Naive thymus-derived CD8-positive, alpha-beta T cell (primary cell): ENCODE measurements around the gene HELZ. TPM values are rescaled to one million over a fixed set of nuclear protein-coding genes. Genes with fewer than 3 reads are reported as not detected.
"Not testable (repeated sequence)": the region's sequence is repeated elsewhere in the genome, so short reads cannot be mapped to it uniquely, and the experiment has no call there.

Source experiments
- ATAC-seq, 2 donors: fragments of 150-1000 bp; cut with Tn5 transposase in 1 of 2; sonication (Bioruptor Pico), chemical (Tn5 transposase) in 1 of 2; 1 replicate in 1 of 2; 2 replicates in 1 of 2; pipeline ENCODE4 v1.10.0; 2021; ENCODE audit warnings: mild to moderate bottlenecking in 2 of 2, moderate library complexity in 2 of 2
- POLR2A ChIA-PET: fragments of 350-600 bp; sonication (Branson Sonifier 250); formaldehyde crosslinking; loops from one replicate; lab custom pipeline; 2021; ENCODE audit warnings: antibody characterized with exemption; lab: Charles Lee
- DNase-seq, 10 donors: peaks; one replicate each; pipeline versions ENCODE4 v3.0.0 to v3.0.0-alpha.2; 2020 to 2022
- H3K27ac Mint-ChIP-seq, 10 donors: one replicate each; pipeline ENCODE4 v1.8.0; 2020 to 2022; ENCODE audit warnings: mild to moderate bottlenecking in 10 of 10, mixed read lengths in 10 of 10, moderate library complexity in 4 of 10, inconsistent platforms in 1 of 10
- H3K27me3 Mint-ChIP-seq, 5 donors: one replicate each; pipeline ENCODE4 v1.8.0; 2021 to 2022; ENCODE audit warnings: mixed read lengths in 5 of 5
- H3K36me3 Mint-ChIP-seq, 3 donors: one replicate each; pipeline ENCODE4 v1.8.0; 2020 to 2022; ENCODE audit warnings: mixed read lengths in 3 of 3, mild to moderate bottlenecking in 2 of 3, inconsistent platforms in 1 of 3
- H3K4me1 Mint-ChIP-seq, 4 donors: one replicate each; pipeline ENCODE4 v1.8.0; 2021 to 2022; ENCODE audit warnings: mixed read lengths in 4 of 4
- H3K4me3 Mint-ChIP-seq, 10 donors: one replicate each; pipeline ENCODE4 v1.8.0; 2020 to 2022; ENCODE audit warnings: mild to moderate bottlenecking in 10 of 10, mixed read lengths in 10 of 10, moderate library complexity in 6 of 10, inconsistent platforms in 1 of 10
- H3K9me3 Mint-ChIP-seq, 9 donors: one replicate each; pipeline ENCODE4 v1.8.0; 2020 to 2022; ENCODE audit warnings: mixed read lengths in 9 of 9, mild to moderate bottlenecking in 3 of 9, inconsistent platforms in 1 of 9, moderate library complexity in 1 of 9
- polyA plus RNA-seq, 3 donors: library from polyadenylated mRNA; unstranded; fragments of 300-500 nt; fragmentation: Illumina TruSeq; gene quantifications; one replicate each; pipeline ENCODE4 v1.2.3, GENCODE V29; 2021
- total RNA-seq, 8 experiments: library from RNA in 2 of 8; stranded (reverse) in 2 of 8; gene quantifications; one replicate each; pipeline ENCODE4 v1.2.3 and lab custom pipeline; 2021 to 2026

The HELZ gene
- total and polyA plus RNA-seq, 5 experiments from 2014 or later: 43.0 to 75.1 (median 48.6) TPM

- DNase-seq (no peak), ATAC-seq (no peak)
- Mint-ChIP-seq H3K27me3 (no peaks in the 10 kb centered on the region), H3K27ac (peak overlapping the region in 1 of 10 donors; percentile 44), H3K9me3 (peaks cover 5 to 21% (median 13%) of the 10 kb centered on the region in 9 donors), H3K36me3 (peaks cover 37 to 94% (median 70%) of the 10 kb centered on the region in 3 donors), H3K4me1 (peaks cover 5 to 15% (median 12%) of the 10 kb centered on the region in 4 donors), H3K4me3 (no peak overlapping the region)
- POLR2A ChIA-PET: no interaction called here
Measured at GRCh38 chr17:67111808-67112207, 133.2 kb downstream of the HELZ start.

GRCh38 chr17:67111327-67111726, 133.7 kb downstream of the HELZ start:
- H3K9me3 Mint-ChIP-seq: peaks cover 2 to 16% (median 10%) of the 10 kb centered on the region in 9 donors
- no peak overlapping the region for H3K4me3 Mint-ChIP-seq
- DNase-seq (no peak), ATAC-seq (no peak)
- H3K27ac Mint-ChIP-seq: no peak overlapping the region
- POLR2A ChIA-PET: no interaction called here
- H3K27me3 Mint-ChIP-seq: no peaks in the 10 kb centered on the region
- peaks cover 34 to 94% (median 65%) of the 10 kb centered on the region in 3 donors for H3K36me3 Mint-ChIP-seq
- peaks cover 5 to 12% (median 10%) of the 10 kb centered on the region in 4 donors for H3K4me1 Mint-ChIP-seq

GRCh38 chr17:67110619-67111018, 134.4 kb downstream of the HELZ start:
- peaks cover 28 to 90% (median 58%) of the 10 kb centered on the region in 3 donors for H3K36me3 Mint-ChIP-seq
- peak overlapping the region in 2 of 10 donors; percentile 11 to 61 for H3K27ac Mint-ChIP-seq
- H3K4me1 Mint-ChIP-seq: peaks cover 5 to 12% (median 8%) of the 10 kb centered on the region in 4 donors

GRCh38 chr17:67109111-67109510, 135.9 kb downstream of the HELZ start:
- DNase-seq: no peak
- Mint-ChIP-seq H3K4me3 (no peak overlapping the region), H3K9me3 (no peaks in the 10 kb centered on the region), H3K27ac (peak overlapping the region in 2 of 10 donors; percentile 27 to 58), H3K27me3 (no peaks in the 10 kb centered on the region), H3K36me3 (peaks cover 19 to 94% (median 58%) of the 10 kb centered on the region in 3 donors), H3K4me1 (peaks cover 6 to 15% (median 11%) of the 10 kb centered on the region in 4 donors)
- POLR2A ChIA-PET: no interaction called here
- ATAC-seq: no peak

More at GRCh38 chr17:67110619-67111018, 134.4 kb downstream of the HELZ start:
- no peak for ATAC-seq
- Mint-ChIP-seq H3K4me3 (no peak overlapping the region), H3K9me3 (peaks cover 0 to 9% (median 3%) of the 10 kb centered on the region in 9 donors), H3K27me3 (no peaks in the 10 kb centered on the region)
- no peak for DNase-seq
- POLR2A ChIA-PET: no interaction called here

- Mint-ChIP-seq H3K4me3 (no peak overlapping the region), H3K36me3 (peaks cover 23 to 94% (median 56%) of the 10 kb centered on the region in 3 donors), H3K27ac (no peak overlapping the region), H3K27me3 (no peaks in the 10 kb centered on the region), H3K9me3 (no peaks in the 10 kb centered on the region), H3K4me1 (peaks cover 7 to 23% (median 18%) of the 10 kb centered on the region in 4 donors)
- DNase-seq (no peak), ATAC-seq (no peak)
- POLR2A ChIA-PET: interaction anchor here (0.6 kb wide), 1 partner anchor 1417 kb away, joined by 3 read pairs; no protein-coding TSS in a partner anchor
Measured at GRCh38 chr17:67107811-67108775, 136.9 kb downstream of the HELZ start.

GRCh38 chr17:67107171-67107570, 137.8 kb downstream of the HELZ start:
- Mint-ChIP-seq H3K36me3 (peaks cover 15 to 93% (median 54%) of the 10 kb centered on the region in 3 donors), H3K4me1 (peaks cover 11 to 31% (median 22%) of the 10 kb centered on the region in 4 donors), H3K27me3 (no peaks in the 10 kb centered on the region), H3K27ac (peak overlapping the region in 1 of 10 donors; percentile 15), H3K4me3 (no peak overlapping the region), H3K9me3 (no peaks in the 10 kb centered on the region)
- no peak for ATAC-seq
- no peak for DNase-seq
- POLR2A ChIA-PET: no interaction called here

GRCh38 chr17:67105213-67105612, 139.8 kb downstream of the HELZ start:
- peak overlapping the region in 1 of 10 donors; percentile 26 for H3K27ac Mint-ChIP-seq
- H3K27me3 Mint-ChIP-seq: no peaks in the 10 kb centered on the region
- peaks cover 16 to 43% (median 34%) of the 10 kb centered on the region in 4 donors for H3K4me1 Mint-ChIP-seq
- DNase-seq (no peak), ATAC-seq (no peak)
- POLR2A ChIA-PET: no interaction called here
- no peak overlapping the region for H3K4me3 Mint-ChIP-seq
- no peaks in the 10 kb centered on the region for H3K9me3 Mint-ChIP-seq
- peaks cover 10 to 90% (median 46%) of the 10 kb centered on the region in 3 donors for H3K36me3 Mint-ChIP-seq

- Mint-ChIP-seq H3K4me1 (peaks cover 16 to 47% (median 35%) of the 10 kb centered on the region in 4 donors), H3K36me3 (peaks cover 10 to 88% (median 46%) of the 10 kb centered on the region in 3 donors)
- H3K4me3 Mint-ChIP-seq, H3K27me3 Mint-ChIP-seq, POLR2A ChIA-PET, H3K27ac Mint-ChIP-seq, H3K9me3 Mint-ChIP-seq, ATAC-seq, DNase-seq: not testable (repeated sequence)
Measured at GRCh38 chr17:67104641-67105040, 140.4 kb downstream of the HELZ start.

GRCh38 chr17:67098006-67098405, 147.0 kb downstream of the HELZ start:
- Mint-ChIP-seq H3K9me3 (no peaks in the 10 kb centered on the region), H3K4me1 (peaks cover 17 to 62% (median 50%) of the 10 kb centered on the region in 4 donors), H3K36me3 (peaks cover 0 to 67% (median 28%) of the 10 kb centered on the region in 3 donors), H3K27me3 (no peaks in the 10 kb centered on the region), H3K27ac (no peak overlapping the region), H3K4me3 (no peak overlapping the region)
- no peak for ATAC-seq
- DNase-seq: no peak
- POLR2A ChIA-PET: no interaction called here

GRCh38 chr17:67096609-67097008, 148.4 kb downstream of the HELZ start:
- POLR2A ChIA-PET: no interaction called here
- Mint-ChIP-seq H3K27me3 (no peaks in the 10 kb centered on the region), H3K4me3 (peak overlapping the region in 1 of 10 donors; percentile 15), H3K36me3 (peaks cover 0 to 63% (median 24%) of the 10 kb centered on the region in 3 donors), H3K27ac (peak overlapping the region in 2 of 10 donors; percentile 17 to 33), H3K9me3 (no peaks in the 10 kb centered on the region), H3K4me1 (peaks cover 13 to 58% (median 47%) of the 10 kb centered on the region in 4 donors)
- DNase-seq (no peak), ATAC-seq (no peak)

- Mint-ChIP-seq H3K27ac (no peak overlapping the region), H3K36me3 (peaks cover 0 to 56% (median 24%) of the 10 kb centered on the region in 3 donors), H3K4me1 (peaks cover 13 to 55% (median 44%) of the 10 kb centered on the region in 4 donors), H3K4me3 (no peak overlapping the region), H3K9me3 (no peaks in the 10 kb centered on the region), H3K27me3 (no peaks in the 10 kb centered on the region)
- POLR2A ChIA-PET: interaction anchor here (0.6 kb wide), 1 partner anchor 260 kb away, joined by 3 read pairs; no protein-coding TSS in a partner anchor
- ATAC-seq: no peak
- no peak for DNase-seq
Measured at GRCh38 chr17:67095803-67096202, 149.2 kb downstream of the HELZ start.

GRCh38 chr17:67095291-67095690, 149.7 kb downstream of the HELZ start:
- H3K27me3 Mint-ChIP-seq, H3K9me3 Mint-ChIP-seq, ATAC-seq, H3K4me3 Mint-ChIP-seq, H3K27ac Mint-ChIP-seq, DNase-seq: not testable (repeated sequence)
- POLR2A ChIA-PET: interaction anchor here (0.6 kb wide), 1 partner anchor 261 kb away, joined by 3 read pairs; no protein-coding TSS in a partner anchor
- Mint-ChIP-seq H3K4me1 (peaks cover 14 to 57% (median 45%) of the 10 kb centered on the region in 4 donors), H3K36me3 (peaks cover 0 to 58% (median 24%) of the 10 kb centered on the region in 3 donors)
